Central memory CD8-positive, alpha-beta T cell (primary cell): Measurements from ENCODE around the gene RAB24.
"Not testable (repeated sequence)": the region's sequence is repeated elsewhere in the genome, so short reads cannot be mapped to it uniquely, and the experiment has no call there.

Experiments
- ATAC-seq: fragments of 150-1000 bp; cut with Tn5 transposase; replicated peaks from 2 replicates; pipeline ENCODE4 v1.10.0; 2022; ENCODE audit warnings: mild to moderate bottlenecking, moderate FRiP score, moderate number of reproducible peaks; ENCODE audit not compliant: poor library complexity, severe bottlenecking; ENCODE audit errors: extremely low read depth
- DNase-seq, 2 donors: peaks; one replicate each; pipeline ENCODE4 v3.0.0; 2021; ENCODE audit warnings: low spot score in 2 of 2
- H3K27ac Mint-ChIP-seq: one replicate; pipeline ENCODE4 v1.8.0; 2022; ENCODE audit warnings: low read depth, mild to moderate bottlenecking, moderate library complexity, mixed read lengths
- H3K27me3 Mint-ChIP-seq: one replicate; pipeline ENCODE4 v1.8.0; 2022; ENCODE audit warnings: mixed read lengths
- H3K36me3 Mint-ChIP-seq: one replicate; pipeline ENCODE4 v1.8.0; 2022; ENCODE audit warnings: mild to moderate bottlenecking, moderate library complexity, mixed read lengths; ENCODE audit not compliant: insufficient read depth
- H3K4me1 Mint-ChIP-seq: one replicate; pipeline ENCODE4 v1.8.0; 2022; ENCODE audit warnings: mixed read lengths
- H3K4me3 Mint-ChIP-seq: one replicate; pipeline ENCODE4 v1.8.0; 2022; ENCODE audit warnings: mild to moderate bottlenecking, moderate library complexity, mixed read lengths
- H3K9me3 Mint-ChIP-seq: one replicate; pipeline ENCODE4 v1.8.0; 2022; ENCODE audit warnings: mixed read lengths

RAB24 gene

DNA sequence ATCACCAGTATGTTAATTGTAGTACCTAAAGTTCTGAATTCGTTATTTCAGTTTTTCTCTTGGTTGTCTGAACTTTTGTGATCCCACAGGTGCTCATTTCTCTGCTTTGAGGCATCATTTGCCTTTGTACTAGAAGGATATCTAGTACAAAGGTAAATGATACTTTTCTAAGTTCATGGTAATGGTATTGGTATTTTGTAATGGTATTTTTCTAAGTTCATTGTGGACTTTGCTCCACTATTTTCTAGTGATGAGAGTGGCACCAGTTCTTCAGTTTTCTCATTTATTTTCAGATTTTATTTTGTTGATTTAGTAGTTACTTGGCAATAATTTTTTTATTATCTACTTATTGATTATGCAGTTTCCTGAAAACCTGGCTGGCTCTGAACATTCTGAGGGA is 42.0 kb downstream of the RAB24 start:
- H3K4me3 Mint-ChIP-seq: no peak overlapping the region
- H3K27ac Mint-ChIP-seq: no peak overlapping the region
- no peaks in the 10 kb centered on the region for H3K27me3 Mint-ChIP-seq
- H3K4me1 Mint-ChIP-seq: peaks cover 4% of the 10 kb centered on the region
- no peak for ATAC-seq
- peaks cover 66% of the 10 kb centered on the region for H3K36me3 Mint-ChIP-seq
- no peak for DNase-seq
- no peaks in the 10 kb centered on the region for H3K9me3 Mint-ChIP-seq

DNA sequence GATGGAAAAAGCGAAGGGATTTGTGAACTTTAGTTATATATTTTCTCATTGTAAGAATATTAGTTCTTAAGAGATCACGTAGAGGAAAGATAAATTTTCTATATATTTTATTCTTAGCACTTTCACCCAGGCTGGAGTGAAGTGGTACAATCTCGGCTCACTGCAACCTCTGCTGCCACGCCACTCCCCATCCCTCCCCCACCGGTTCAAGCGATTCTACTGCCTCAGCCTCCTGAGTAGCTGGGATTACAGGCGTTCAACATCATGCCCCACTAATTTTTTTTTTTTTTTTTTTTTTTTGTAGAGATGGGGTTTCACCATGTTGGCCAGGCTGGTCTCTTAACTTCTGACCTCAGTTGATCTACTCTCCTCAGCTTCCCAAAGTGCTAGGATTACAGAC is 42.6 kb downstream of the RAB24 start:
- DNase-seq (no peak), ATAC-seq (no peak)
- Mint-ChIP-seq H3K27ac (no peak overlapping the region), H3K27me3 (no peaks in the 10 kb centered on the region), H3K4me3 (no peak overlapping the region), H3K4me1 (peaks cover 7% of the 10 kb centered on the region), H3K9me3 (no peaks in the 10 kb centered on the region), H3K36me3 (peaks cover 67% of the 10 kb centered on the region)

DNA sequence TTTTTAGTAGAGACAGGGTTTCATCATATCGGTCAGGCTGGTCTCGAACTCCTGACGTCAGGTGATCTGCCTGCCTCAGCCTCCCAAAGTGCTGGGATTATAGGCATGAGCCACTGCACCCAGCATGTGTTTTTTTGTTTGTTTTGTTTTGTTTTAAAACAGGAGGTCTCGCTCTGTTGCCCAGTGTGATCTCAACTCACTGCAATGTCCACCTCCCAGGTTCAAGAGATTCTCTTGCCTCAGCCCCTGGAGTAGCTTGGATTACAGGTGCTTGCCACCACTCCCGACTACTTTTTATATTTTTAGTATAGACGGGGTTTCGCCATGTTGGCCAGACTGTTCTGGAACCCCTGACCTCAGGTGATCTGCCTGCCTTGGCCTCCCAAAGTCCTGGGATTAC is 44.8 kb downstream of the RAB24 start:
- not testable (repeated sequence) for H3K9me3 Mint-ChIP-seq, ATAC-seq, H3K27ac Mint-ChIP-seq, DNase-seq, H3K4me3 Mint-ChIP-seq, H3K27me3 Mint-ChIP-seq
- H3K36me3 Mint-ChIP-seq: peaks cover 77% of the 10 kb centered on the region
- H3K4me1 Mint-ChIP-seq: peaks cover 11% of the 10 kb centered on the region

DNA sequence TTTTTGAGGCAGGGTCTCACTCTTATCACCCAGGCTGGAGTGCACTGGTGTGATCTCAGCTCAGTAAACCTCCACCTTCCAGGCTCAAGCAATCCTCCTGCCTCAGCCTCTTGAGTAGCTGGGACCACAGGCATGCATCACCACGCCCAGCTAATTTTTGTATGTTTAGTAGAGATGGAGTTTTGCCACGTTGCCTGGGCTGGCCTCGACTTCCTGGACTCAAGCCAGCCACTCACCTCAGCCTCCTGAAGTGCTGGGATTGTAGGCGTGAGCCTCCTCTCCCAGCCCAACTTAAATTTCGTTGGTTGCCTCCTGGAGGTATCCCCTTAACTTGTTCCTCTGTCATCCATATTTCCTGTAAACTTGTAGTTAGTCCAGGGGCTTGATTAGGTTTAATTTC is 47.2 kb downstream of the RAB24 start:
- H3K4me3 Mint-ChIP-seq: no peak overlapping the region
- no peaks in the 10 kb centered on the region for H3K27me3 Mint-ChIP-seq
- DNase-seq: no peak
- peaks cover 86% of the 10 kb centered on the region for H3K36me3 Mint-ChIP-seq
- H3K9me3 Mint-ChIP-seq: no peaks in the 10 kb centered on the region
- no peak for ATAC-seq
- peaks cover 11% of the 10 kb centered on the region for H3K4me1 Mint-ChIP-seq
- peak overlapping the region; percentile 71 for H3K27ac Mint-ChIP-seq

DNA sequence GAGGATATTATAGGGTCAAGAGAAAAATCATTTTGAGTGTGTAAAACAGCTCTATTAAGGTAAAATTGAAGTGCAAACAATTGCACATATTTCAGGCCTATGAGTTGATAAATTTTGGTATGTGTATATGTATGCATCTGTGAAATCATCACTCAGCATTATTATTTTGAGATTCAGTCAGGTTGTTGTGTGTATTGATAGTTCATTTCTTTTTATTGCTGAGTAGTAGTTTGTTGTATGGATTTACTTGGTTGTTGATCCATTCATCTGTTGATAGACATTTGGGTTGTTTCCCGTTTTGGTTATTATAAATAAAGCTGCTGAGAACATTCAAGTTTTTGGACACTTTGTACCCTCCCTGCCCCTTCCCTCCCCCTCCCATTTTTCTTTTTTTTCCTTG is 50.3 kb downstream of the RAB24 start:
- Mint-ChIP-seq H3K4me3 (no peak overlapping the region), H3K27me3 (no peaks in the 10 kb centered on the region), H3K4me1 (peaks cover 6% of the 10 kb centered on the region), H3K27ac (no peak overlapping the region), H3K9me3 (no peaks in the 10 kb centered on the region), H3K36me3 (peaks cover 67% of the 10 kb centered on the region)
- ATAC-seq (no peak), DNase-seq (no peak)
